Heart left ventricle (tissue), 16 donors: ENCODE data around the gene LSAMP. TPM values are rescaled to one million over a fixed set of nuclear protein-coding genes. Genes with fewer than 3 reads are reported as not detected.
A peak's percentile ranks its signal among the peaks of the same experiment; 100 is the strongest.

ENCODE experiments used
- ATAC-seq, 4 donors: fragments of 200-7000 bp; cut with Tn5 transposase; one replicate each; pipeline ENCODE4 v1.9.1; 2020 to 2022; ENCODE audit warnings: moderate library complexity in 4 of 4, mild to moderate bottlenecking in 3 of 4, moderate number of reproducible peaks in 1 of 4
- DNase-seq, 5 donors: peaks; one replicate each; pipeline ENCODE4 v3.0.0-alpha.2; 2020
- H3K27ac ChIP-seq, 12 donors: fragments of 200-600 bp; sonication (generic) in 4 of 12; one replicate each; pipeline versions ENCODE4 v1.5.0 to v1.8.0; 2016 to 2022; ENCODE audit warnings: mild to moderate bottlenecking in 2 of 12
- H3K27me3 ChIP-seq, 9 donors: fragments of 200-600 bp; sonication (generic) in 2 of 9; one replicate each; pipeline versions ENCODE4 v1.5.1 to v1.8.0; 2016 to 2022; ENCODE audit warnings: mild to moderate bottlenecking in 3 of 9
- H3K36me3 ChIP-seq, 9 donors: fragments of 200-600 bp; sonication (generic) in 2 of 9; one replicate each; pipeline versions ENCODE4 v1.5.0 to v1.8.0; 2018 to 2022; ENCODE audit warnings: mild to moderate bottlenecking in 2 of 9
- H3K4me1 ChIP-seq, 12 donors: fragments of 200-600 bp; sonication (generic) in 4 of 12; one replicate each; pipeline versions ENCODE4 v1.5.0 to v1.8.0; 2016 to 2022; ENCODE audit warnings: mild to moderate bottlenecking in 3 of 12
- H3K4me3 ChIP-seq, 12 donors: fragments of 200-600 bp; sonication (generic) in 4 of 12; one replicate each; pipeline versions ENCODE4 v1.5.0 to v1.8.0; 2017 to 2022; ENCODE audit warnings: mild to moderate bottlenecking in 9 of 12, moderate library complexity in 4 of 12
- H3K9me3 ChIP-seq, 12 donors: fragments of 200-600 bp; sonication (generic) in 4 of 12; one replicate each; pipeline versions ENCODE4 v1.5.0 to v1.8.0; 2016 to 2022; ENCODE audit warnings: mild to moderate bottlenecking in 1 of 12
- POLR2A ChIP-seq, 2 donors: fragments of 450-650 bp; IDR thresholded peaks; one replicate each; pipeline ENCODE4 v1.6.1; 2017; ENCODE audit warnings: antibody characterized with exemption in 2 of 2, mild to moderate bottlenecking in 2 of 2, moderate library complexity in 2 of 2
- WGBS, 4 donors: extraction: QIAGEN DNeasy Blood & Tissue Kit in 2 of 4; methylation state at CpG; one replicate each; pipeline versions ENCODE4 v1.1.5 to v1.1.7; 2013 to 2018; 5-methylcytosine and 5-hydroxymethylcytosine counted together
- intact Hi-C, 10 donors: fragments of 100-400 bp; cut with DNase I; formaldehyde crosslinking; loops; one replicate each; pipeline versions ENCODE4 v1.11.1 to v1.14.2; 2022
- polyA plus RNA-seq, 2 donors: library from polyadenylated mRNA; stranded (reverse); fragments of 200-250 nt; gene quantifications; one replicate each; pipeline ENCODE4 v1.2.3, GENCODE V29; 2013
- total RNA-seq, 9 donors: library from RNA; depleted of rRNA in 2 of 9; stranded (reverse); fragments of >200 nt in 2 of 9; fragmentation: NEBNext Ultra II Directional in 3 of 9; extraction: Animal tissue kit (Norgen Biotek cat#: 25700) in 3 of 9; gene quantifications; one replicate each; pipeline versions ENCODE4 v1.1.0 to v1.2.4, GENCODE V29; 2016 to 2023
- TF ChIP-seq, protein P1 (sequence below), 12 donors: fragments of 200-600 bp; sonication (generic) in 4 of 12; IDR thresholded peaks; one replicate each; pipeline versions ENCODE4 v1.5.0 to v1.8.0; 2018 to 2022; ENCODE audit warnings: antibody characterized with exemption in 12 of 12, mild to moderate bottlenecking in 5 of 12
- donor health status: ischemic (EF 13 %, LVEDD 7.1; RV severe dilation, severe dysfunction).
- donor health status: healthy with polysubstance abuse.
- donor health status: DM: no; HTN: yes; CAD: no.
- donor health status: DM: no; HTN: no; CAD: no.
- donor health status: ischemic (EF 25% LVEDD 6.9; RV normal size, moderate dysfunction).
- donor health status: ischemic (EF 25% LVEDD 5.7; RV mildly dilated, moderate dysfunction).
- donor health status: healthy.
- donor health status: DM: yes; HTN: yes; CAD: no.
- donor health status: ischemic (EF 35%, LVEDD 5.7; RV mildly dilated, moderate dysfunction).
- donor health status: nonischemic (EF 11% LVEDD 7.7; RV severe dilation, severe dysfunction).
- donor health status: DM: yes; HTN: yes; CAD: no.
- donor health status: PGD.
- donor health status: ischemic (EF 29% LVEDD 5.4; RV normal size, mild dysfunction).
- donor health status: nonischemic (EF 23%, LVEDD 6.1; RV moderate dilation, normal function).

The LSAMP gene
- total and polyA plus RNA-seq, 11 donors, result 1.6 to 52.3 (median 7.2) TPM

DNA sequence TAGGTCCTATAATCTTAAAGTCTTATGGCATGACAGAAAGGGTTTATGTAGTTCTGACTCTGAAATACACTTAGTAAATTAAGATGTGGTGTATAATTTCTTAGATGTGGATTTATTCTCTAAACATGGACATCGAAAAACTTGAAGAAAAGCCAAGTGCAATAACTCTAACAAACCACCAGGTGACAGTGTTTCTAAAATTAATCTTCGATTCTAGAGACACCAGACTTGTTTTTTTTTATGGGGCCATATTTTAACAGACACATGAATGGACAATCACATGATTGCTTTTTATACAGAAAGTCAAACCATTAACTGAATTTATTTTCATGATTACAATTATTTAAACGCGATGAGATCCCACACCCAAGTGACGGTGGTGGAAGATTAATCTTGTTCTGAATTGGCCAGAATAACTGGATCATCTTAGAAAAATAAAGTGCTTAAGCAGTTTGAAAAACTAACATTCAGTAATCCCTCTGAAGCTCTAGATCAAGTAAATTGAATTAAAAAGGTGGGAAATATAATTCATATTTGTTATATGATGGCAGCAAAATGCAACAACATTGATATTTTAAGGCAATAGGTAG, 305.1 kb downstream of the LSAMP start:
- H3K36me3 ChIP-seq, result no peaks in the 10 kb centered on the region
- no peak overlapping the region for H3K4me3 ChIP-seq
- TF ChIP-seq POLR2A (IDR thresholded peaks at IDR 0.05), result no peak
- TF ChIP-seq, protein P1, sequence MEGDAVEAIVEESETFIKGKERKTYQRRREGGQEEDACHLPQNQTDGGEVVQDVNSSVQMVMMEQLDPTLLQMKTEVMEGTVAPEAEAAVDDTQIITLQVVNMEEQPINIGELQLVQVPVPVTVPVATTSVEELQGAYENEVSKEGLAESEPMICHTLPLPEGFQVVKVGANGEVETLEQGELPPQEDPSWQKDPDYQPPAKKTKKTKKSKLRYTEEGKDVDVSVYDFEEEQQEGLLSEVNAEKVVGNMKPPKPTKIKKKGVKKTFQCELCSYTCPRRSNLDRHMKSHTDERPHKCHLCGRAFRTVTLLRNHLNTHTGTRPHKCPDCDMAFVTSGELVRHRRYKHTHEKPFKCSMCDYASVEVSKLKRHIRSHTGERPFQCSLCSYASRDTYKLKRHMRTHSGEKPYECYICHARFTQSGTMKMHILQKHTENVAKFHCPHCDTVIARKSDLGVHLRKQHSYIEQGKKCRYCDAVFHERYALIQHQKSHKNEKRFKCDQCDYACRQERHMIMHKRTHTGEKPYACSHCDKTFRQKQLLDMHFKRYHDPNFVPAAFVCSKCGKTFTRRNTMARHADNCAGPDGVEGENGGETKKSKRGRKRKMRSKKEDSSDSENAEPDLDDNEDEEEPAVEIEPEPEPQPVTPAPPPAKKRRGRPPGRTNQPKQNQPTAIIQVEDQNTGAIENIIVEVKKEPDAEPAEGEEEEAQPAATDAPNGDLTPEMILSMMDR (IDR thresholded peaks at IDR 0.05), result peak; percentile 43 to 77 (median 68)
- DNase-seq (no peak), ATAC-seq (no peak)
- H3K27me3 ChIP-seq, result no peaks in the 10 kb centered on the region
- H3K27ac ChIP-seq, result no peak overlapping the region
- 30 to 35% (median 33%) methylated on average over 5 of the region's 5 CpGs for WGBS, 4 donors
- intact Hi-C loops, result loop anchor here in 4 of 10 donors (5.0 to 10.0 kb wide), 2 partner anchors 615 to 617 kb away; no protein-coding TSS in a partner anchor
- H3K4me1 ChIP-seq, result peaks cover 0 to 7% (median 0%) of the 10 kb centered on the region in 12 donors
- H3K9me3 ChIP-seq, result peaks cover 0 to 11% (median under 1%) of the 10 kb centered on the region in 12 donors

DNA sequence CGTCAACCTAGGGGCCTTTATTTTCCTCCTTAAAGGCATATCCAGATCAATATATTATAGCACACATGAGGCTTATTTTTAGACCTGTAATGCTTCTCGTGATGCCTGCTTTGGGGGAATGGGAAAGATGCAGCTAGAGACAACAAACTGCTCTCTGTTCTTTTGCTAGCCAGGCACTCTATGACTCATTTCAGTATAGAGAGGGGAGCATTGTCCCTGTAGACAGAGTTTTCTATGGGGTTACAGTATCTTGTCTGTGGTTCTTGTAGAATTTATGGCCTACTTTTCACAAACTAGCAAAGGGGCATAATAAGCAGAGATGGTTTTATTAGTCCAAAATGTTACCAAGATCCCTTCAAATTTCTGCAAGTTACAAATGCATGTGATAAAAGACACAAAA, 305.6 kb downstream of the LSAMP start:
- no peak overlapping the region for H3K4me3 ChIP-seq
- H3K9me3 ChIP-seq, result peaks cover 0 to 6% (median 0%) of the 10 kb centered on the region in 12 donors
- WGBS, 4 donors, result 78 to 88% (median 84%) methylated on average over 2 of the region's 2 CpGs
- no peak for TF ChIP-seq POLR2A (IDR thresholded peaks at IDR 0.05)
- DNase-seq, result no peak
- no peak overlapping the region for H3K27ac ChIP-seq
- H3K36me3 ChIP-seq, result no peaks in the 10 kb centered on the region
- ATAC-seq, result no peak
- H3K4me1 ChIP-seq, result peaks cover 0 to 7% (median 0%) of the 10 kb centered on the region in 12 donors
- intact Hi-C loops, result loop anchor here in 4 of 10 donors (5.0 to 10.0 kb wide), 2 partner anchors 615 to 618 kb away; no protein-coding TSS in a partner anchor
- no peaks in the 10 kb centered on the region for H3K27me3 ChIP-seq

DNA sequence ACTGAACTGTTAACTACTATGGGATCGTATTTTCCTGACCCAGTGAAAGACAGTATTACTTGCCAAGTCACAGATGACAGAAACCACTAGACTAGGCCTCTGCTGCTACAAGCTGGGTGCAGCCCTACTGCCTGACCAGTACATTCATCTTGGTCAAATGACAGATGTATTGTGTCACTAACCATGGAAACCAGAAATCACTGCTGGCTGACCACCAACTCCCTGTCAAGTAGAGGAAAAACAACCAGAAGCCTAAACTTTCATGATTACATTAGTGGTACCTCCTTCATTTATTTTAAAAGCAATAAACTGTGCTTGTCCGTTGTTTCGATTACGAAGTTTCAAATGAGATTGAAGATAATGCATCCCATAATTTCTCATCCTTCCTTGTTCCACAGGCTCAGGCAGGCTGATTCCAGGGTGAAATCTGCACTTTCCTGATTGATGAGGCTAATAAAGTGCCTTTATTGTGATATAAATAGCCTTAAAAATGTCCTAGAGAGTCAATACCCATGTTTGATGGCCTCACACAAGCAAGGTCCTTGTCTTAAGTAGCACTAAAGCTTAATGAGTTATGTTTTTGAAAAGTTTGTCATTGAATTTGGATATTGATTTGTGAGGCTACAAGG, 309.7 kb downstream of the LSAMP start:
- 49 to 67% (median 52%) methylated on average over 4 of the region's 4 CpGs for WGBS, 4 donors
- Histone ChIP-seq H3K4me1 (peaks cover 0 to 7% (median 0%) of the 10 kb centered on the region in 12 donors), H3K27ac (peak overlapping the region in 4 of 12 donors; percentile 7 to 55 (median 29)), H3K27me3 (no peaks in the 10 kb centered on the region), H3K4me3 (no peak overlapping the region), H3K9me3 (no peaks in the 10 kb centered on the region), H3K36me3 (no peaks in the 10 kb centered on the region)
- peak; percentile 75 to 94 (median 88) for ATAC-seq
- intact Hi-C loops, result no loop called here
- TF ChIP-seq, protein P1 (IDR thresholded peaks at IDR 0.05), result no peak
- TF ChIP-seq POLR2A (IDR thresholded peaks at IDR 0.05), result no peak
- DNase-seq, result peak in 4 of 5 donors; percentile 22 to 68 (median 36)

DNA sequence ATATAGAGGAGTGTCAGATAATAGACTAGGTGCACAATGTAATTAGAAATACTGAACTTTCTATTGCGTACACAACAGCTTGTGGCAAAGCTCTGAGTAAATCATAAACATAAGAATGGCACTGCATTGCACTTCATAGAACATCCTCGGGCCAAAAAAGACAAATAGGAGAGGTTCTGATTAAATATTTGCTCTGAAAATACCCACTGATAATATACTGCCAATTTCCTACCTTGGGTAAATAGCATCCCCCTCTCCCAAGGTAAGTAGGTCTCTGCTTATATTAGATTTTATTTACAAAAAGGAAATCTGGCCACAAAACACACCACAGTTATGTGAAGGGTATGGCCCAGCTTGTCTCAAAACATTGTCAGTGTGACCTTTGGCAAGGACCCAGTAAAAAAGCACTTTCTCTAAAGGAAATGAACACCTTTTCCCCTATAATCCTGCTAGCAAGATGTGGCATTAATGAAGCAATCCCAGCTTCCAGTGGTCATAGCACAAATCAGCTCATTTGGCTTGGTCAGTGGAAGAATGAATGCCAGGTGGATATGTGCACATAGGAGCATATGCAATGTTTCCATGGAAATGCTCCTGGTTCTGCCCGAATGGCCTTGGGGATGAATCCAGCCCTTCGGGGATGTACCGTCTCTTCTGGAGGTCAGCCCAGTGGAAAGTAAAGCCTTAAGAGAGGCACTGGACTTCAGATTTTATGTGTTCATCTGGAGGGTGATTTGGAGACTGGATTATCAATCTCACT, 315.9 kb downstream of the LSAMP start:
- ATAC-seq, result no peak
- H3K27me3 ChIP-seq, result no peaks in the 10 kb centered on the region
- no peak for DNase-seq
- no peaks in the 10 kb centered on the region for H3K9me3 ChIP-seq
- no peak overlapping the region for H3K4me3 ChIP-seq
- H3K27ac ChIP-seq, result no peak overlapping the region
- intact Hi-C loops, result no loop called here
- no peaks in the 10 kb centered on the region for H3K36me3 ChIP-seq
- WGBS, 4 donors, result 82 to 86% (median 86%) methylated on average over 5 of the region's 5 CpGs
- TF ChIP-seq, protein P1 (IDR thresholded peaks at IDR 0.05), result no peak
- TF ChIP-seq POLR2A (IDR thresholded peaks at IDR 0.05), result no peak
- no peaks in the 10 kb centered on the region for H3K4me1 ChIP-seq
